CD4-positive, alpha-beta T cell treated with Interleukin-2 at 100 ng/mL for 4 hours (primary cell): Measurements from ENCODE around the gene PTGES3.
"Not testable (repeated sequence)": the region's sequence is repeated elsewhere in the genome, so short reads cannot be mapped to it uniquely, and the experiment has no call there.

ENCODE experiments used
- DNase-seq: peaks from one replicate; pipeline ENCODE4 v3.0.0-alpha.2; 2020; ENCODE audit warnings: low spot score

Gene PTGES3

GRCh38 chr12:56657416-56658379 lies 30.4 kb downstream of the PTGES3 start:
- DNase-seq, result no peak

- DNase-seq, result not testable (repeated sequence)
Measured at GRCh38 chr12:56653781-56654180, 34.3 kb downstream of the PTGES3 start.

- not testable (repeated sequence) for DNase-seq
Measured at GRCh38 chr12:56648023-56648422, 40.1 kb downstream of the PTGES3 start.

GRCh38 chr12:56645717-56646446 lies 42.2 kb downstream of the PTGES3 start, which contains the start of gene ATP5F1B:
ATP5F1B (minus strand) TSS chr12:56645984; CDS start chr12:56645963, 21 bp downstream.
- peak; percentile 98 for DNase-seq

GRCh38 chr12:56645201-56645716 lies 42.8 kb downstream of the PTGES3 start:
- DNase-seq, result no peak

GRCh38 chr12:56644654-56645053 lies 43.4 kb downstream of the PTGES3 start:
- no peak for DNase-seq

GRCh38 chr12:56641219-56641618 lies 46.9 kb downstream of the PTGES3 start:
- DNase-seq, result no peak

- no peak for DNase-seq
Measured at GRCh38 chr12:56637621-56638020, 50.5 kb downstream of the PTGES3 start.

- DNase-seq, result peak; percentile 94
Measured at GRCh38 chr12:56636675-56637540, 51.2 kb downstream of the PTGES3 start.

- DNase-seq, result peak; percentile 83
Measured at GRCh38 chr12:56635806-56636674, 52.0 kb downstream of the PTGES3 start.

GRCh38 chr12:56634837-56635791 lies 53.0 kb downstream of the PTGES3 start:
- DNase-seq, result peak; percentile 68

GRCh38 chr12:56634242-56634836 lies 53.7 kb downstream of the PTGES3 start:
- no peak for DNase-seq

GRCh38 chr12:56633468-56634241 lies 54.4 kb downstream of the PTGES3 start:
- DNase-seq, result no peak

- DNase-seq, result no peak
Measured at GRCh38 chr12:56632701-56633467, 55.2 kb downstream of the PTGES3 start.

GRCh38 chr12:56631790-56632700 lies 56.0 kb downstream of the PTGES3 start:
- peak; percentile 43 for DNase-seq

GRCh38 chr12:56630180-56630632 lies 57.9 kb downstream of the PTGES3 start, which contains the start of gene BAZ2A:
BAZ2A (minus strand) TSS chr12:56630326; CDS start chr12:56617530, 12,796 bp downstream.
- peak; percentile 80 for DNase-seq
